22Rv1 (cell line): Measurements from ENCODE around the gene FLCN.

Experiments
- H3K27ac ChIP-seq: fragments of 450-650 bp; 2 replicates; pipeline ENCODE4 v1.5.1; 2017
- ZFX ChIP-seq: fragments of 450-650 bp; IDR thresholded peaks from 2 replicates; pipeline ENCODE4 v1.6.1; 2017; ENCODE audit warnings: antibody characterized with exemption, borderline replicate concordance
- TF ChIP-seq, protein P1 (sequence below): fragments of 450-650 bp; IDR thresholded peaks from 2 replicates; pipeline ENCODE4 v1.5.1; 2017; ENCODE audit warnings: mild to moderate bottlenecking

The FLCN gene

GRCh38 chr17:17176341-17176740, 60.6 kb downstream of the FLCN start:
- TF ChIP-seq, protein P1, sequence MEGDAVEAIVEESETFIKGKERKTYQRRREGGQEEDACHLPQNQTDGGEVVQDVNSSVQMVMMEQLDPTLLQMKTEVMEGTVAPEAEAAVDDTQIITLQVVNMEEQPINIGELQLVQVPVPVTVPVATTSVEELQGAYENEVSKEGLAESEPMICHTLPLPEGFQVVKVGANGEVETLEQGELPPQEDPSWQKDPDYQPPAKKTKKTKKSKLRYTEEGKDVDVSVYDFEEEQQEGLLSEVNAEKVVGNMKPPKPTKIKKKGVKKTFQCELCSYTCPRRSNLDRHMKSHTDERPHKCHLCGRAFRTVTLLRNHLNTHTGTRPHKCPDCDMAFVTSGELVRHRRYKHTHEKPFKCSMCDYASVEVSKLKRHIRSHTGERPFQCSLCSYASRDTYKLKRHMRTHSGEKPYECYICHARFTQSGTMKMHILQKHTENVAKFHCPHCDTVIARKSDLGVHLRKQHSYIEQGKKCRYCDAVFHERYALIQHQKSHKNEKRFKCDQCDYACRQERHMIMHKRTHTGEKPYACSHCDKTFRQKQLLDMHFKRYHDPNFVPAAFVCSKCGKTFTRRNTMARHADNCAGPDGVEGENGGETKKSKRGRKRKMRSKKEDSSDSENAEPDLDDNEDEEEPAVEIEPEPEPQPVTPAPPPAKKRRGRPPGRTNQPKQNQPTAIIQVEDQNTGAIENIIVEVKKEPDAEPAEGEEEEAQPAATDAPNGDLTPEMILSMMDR, result no peak
- TF ChIP-seq ZFX, result no peak

DNA sequence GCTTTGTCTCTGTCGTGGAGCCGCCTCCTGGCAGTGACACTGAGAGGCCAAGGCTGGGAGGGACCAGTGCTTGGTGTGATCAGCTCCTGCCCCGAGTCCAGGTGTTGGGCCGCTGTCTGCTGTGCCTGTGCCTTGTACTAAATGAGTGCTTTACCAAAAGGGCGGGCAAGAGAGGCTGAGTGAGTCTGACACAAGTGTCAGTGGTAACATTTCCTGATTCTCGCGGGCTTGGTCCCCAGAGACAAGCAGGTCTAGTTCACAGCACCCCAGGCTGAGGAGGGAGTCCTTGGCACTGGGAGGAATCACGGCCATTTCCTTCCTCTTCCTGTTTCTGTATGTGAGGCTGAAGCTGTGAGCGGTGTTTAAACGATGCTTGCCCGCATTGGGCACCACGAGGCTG, 61.1 kb downstream of the FLCN start:
- H3K27ac ChIP-seq, result no peak overlapping the region
- TF ChIP-seq ZFX, result no peak
- TF ChIP-seq, protein P1, result no peak

More at GRCh38 chr17:17176341-17176740, 60.6 kb downstream of the FLCN start:
- no peak overlapping the region for H3K27ac ChIP-seq

- no peak overlapping the region for H3K27ac ChIP-seq
- TF ChIP-seq, protein P1, result no peak
- no peak for TF ChIP-seq ZFX
Measured at GRCh38 chr17:17175340-17175739, 61.6 kb downstream of the FLCN start.

DNA sequence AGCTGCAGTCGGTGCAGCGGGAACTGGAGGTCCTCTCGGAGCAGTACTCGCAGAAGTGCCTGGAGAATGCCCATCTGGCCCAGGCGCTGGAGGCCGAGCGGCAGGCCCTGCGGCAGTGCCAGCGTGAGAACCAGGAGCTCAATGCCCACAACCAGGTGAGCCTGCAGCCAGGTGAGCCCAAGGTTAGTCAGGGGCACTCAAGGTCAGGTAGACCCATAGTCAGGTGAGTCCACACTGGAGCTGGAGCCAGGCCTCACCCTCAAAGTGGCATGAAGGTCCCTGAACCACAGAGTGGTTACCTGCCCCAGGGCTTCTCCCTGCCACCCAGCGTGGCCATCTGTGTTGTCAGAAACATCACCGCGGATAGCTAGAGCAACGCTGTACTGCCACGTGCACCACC, 63.0 kb downstream of the FLCN start:
- no peak overlapping the region for H3K27ac ChIP-seq
- TF ChIP-seq, protein P1, result no peak
- TF ChIP-seq ZFX, result no peak

GRCh38 chr17:17172990-17173389, 64.0 kb downstream of the FLCN start:
- H3K27ac ChIP-seq, result no peak overlapping the region
- TF ChIP-seq ZFX, result no peak
- TF ChIP-seq, protein P1, result no peak

- TF ChIP-seq, protein P1, result no peak
- no peak for TF ChIP-seq ZFX
- no peak overlapping the region for H3K27ac ChIP-seq
Measured at GRCh38 chr17:17172001-17172939, 64.7 kb downstream of the FLCN start.

DNA sequence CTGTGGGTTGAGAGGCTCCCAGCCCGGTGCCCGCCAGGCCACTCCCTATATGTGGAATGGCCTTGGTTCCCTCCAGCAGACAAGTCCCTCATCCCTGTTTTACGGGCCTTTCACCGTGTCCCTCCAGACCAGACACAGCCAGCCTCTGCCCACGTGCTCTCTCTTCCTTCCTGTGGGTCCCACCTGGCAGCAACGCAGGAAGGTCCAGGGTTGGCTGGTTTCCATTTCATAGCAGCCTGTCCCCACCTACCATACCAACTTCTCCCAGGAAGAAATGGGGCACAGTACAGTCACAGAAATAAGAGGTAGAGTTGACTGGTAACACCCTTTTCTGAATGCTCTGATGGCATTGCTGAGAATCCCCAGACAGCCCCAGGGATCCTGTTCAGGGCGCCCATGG, 65.8 kb downstream of the FLCN start:
- TF ChIP-seq, protein P1, result no peak
- no peak for TF ChIP-seq ZFX
- H3K27ac ChIP-seq, result no peak overlapping the region
